GM23338 (cell line): ENCODE data around the gene TBC1D21. TPM values are rescaled to one million over a fixed set of nuclear protein-coding genes. Genes with fewer than 3 reads are reported as not detected.

Experiments used
- ATAC-seq: fragments of 200-7000 bp; cut with Tn5 transposase; 3 replicates; pipeline ENCODE4 v1.9.1; 2020
- DNase-seq: peaks from one replicate; pipeline ENCODE4 v3.0.0-alpha.2; 2015; ENCODE audit warnings: low spot score
- H2AFZ ChIP-seq: fragments of 200-600 bp; sonication (generic); 2 replicates; pipeline ENCODE4 v1.8.0; 2016; ENCODE audit warnings: antibody characterized with exemption, mild to moderate bottlenecking, moderate library complexity
- H3F3A ChIP-seq: fragments of 200-600 bp; sonication (generic); replicated peaks from 2 replicates; pipeline ENCODE4 v1.8.0; 2017; ENCODE audit warnings: antibody characterized with exemption, mixed run types, low read depth
- H3K27ac ChIP-seq: fragments of 200-600 bp; sonication (generic); 2 replicates; pipeline ENCODE4 v1.6.1; 2016; ENCODE audit warnings: low read depth
- H3K27me3 ChIP-seq: fragments of 200-600 bp; sonication (generic); 2 replicates; pipeline ENCODE4 v1.8.0; 2016; ENCODE audit warnings: mild to moderate bottlenecking, mixed run types, moderate library complexity; ENCODE audit not compliant: insufficient read depth
- H3K36me3 ChIP-seq: fragments of 200-600 bp; sonication (generic); 2 replicates; pipeline ENCODE4 v1.8.0; 2016; ENCODE audit warnings: mild to moderate bottlenecking; ENCODE audit not compliant: insufficient read depth
- H3K4me1 ChIP-seq: fragments of 200-600 bp; sonication (generic); 2 replicates; pipeline ENCODE4 v1.8.0; 2016; ENCODE audit warnings: mild to moderate bottlenecking, moderate library complexity; ENCODE audit not compliant: insufficient read depth
- H3K4me2 ChIP-seq: fragments of 200-600 bp; sonication (generic); 2 replicates; pipeline ENCODE4 v1.7.1; 2017; ENCODE audit warnings: mixed run types
- H3K4me3 ChIP-seq: fragments of 200-600 bp; sonication (generic); 2 replicates; pipeline ENCODE4 v1.6.1; 2016; ENCODE audit warnings: mixed run types
- H3K79me2 ChIP-seq: fragments of 200-600 bp; sonication (generic); replicated peaks from 2 replicates; pipeline ENCODE4 v1.8.0; 2017; ENCODE audit warnings: mild to moderate bottlenecking; ENCODE audit not compliant: insufficient read depth
- H3K9me2 ChIP-seq: fragments of 200-600 bp; sonication (generic); 2 replicates; pipeline ENCODE4 v1.8.0; 2017; ENCODE audit not compliant: insufficient read depth
- H4K20me1 ChIP-seq: fragments of 200-600 bp; sonication (generic); replicated peaks from 2 replicates; pipeline ENCODE4 v1.8.0; 2017; ENCODE audit warnings: mild to moderate bottlenecking; ENCODE audit not compliant: insufficient read depth
- H3K27ac Mint-ChIP-seq: 2 replicates; pipeline ENCODE4 v1.8.0; 2020; ENCODE audit warnings: inconsistent platforms, mild to moderate bottlenecking, moderate library complexity, mixed read lengths
- H3K27me3 Mint-ChIP-seq: 3 replicates; pipeline ENCODE4 v1.8.0; 2022; ENCODE audit warnings: low read depth, mild to moderate bottlenecking, moderate library complexity, mixed read lengths, inconsistent platforms; ENCODE audit not compliant: insufficient read depth, poor library complexity
- H3K36me3 Mint-ChIP-seq: 3 replicates; pipeline ENCODE4 v1.8.0; 2021; ENCODE audit warnings: low read depth, mild to moderate bottlenecking, inconsistent platforms, moderate library complexity, mixed read lengths
- H3K4me1 Mint-ChIP-seq: 3 replicates; pipeline ENCODE4 v1.8.0; 2020; ENCODE audit warnings: mild to moderate bottlenecking, inconsistent platforms, mixed read lengths
- H3K4me3 Mint-ChIP-seq: 3 replicates; pipeline ENCODE4 v1.8.0; 2021; ENCODE audit warnings: moderate library complexity, mild to moderate bottlenecking, inconsistent platforms, mixed read lengths
- H3K9me3 Mint-ChIP-seq: 3 replicates; pipeline ENCODE4 v1.8.0; 2020; ENCODE audit warnings: moderate library complexity, mild to moderate bottlenecking, inconsistent platforms, mixed read lengths
- CTCF ChIP-seq, 2 experiments: fragments of 200-600 bp in 1 of 2; sonication (generic) in 1 of 2; conservative IDR thresholded peaks; 2 replicates each; pipeline versions ENCODE4 v1.5.1 to v1.6.1; 2016 to 2017; ENCODE audit warnings: antibody characterized with exemption in 2 of 2, low read depth in 2 of 2, mild to moderate bottlenecking in 2 of 2, moderate library complexity in 1 of 2
- ETS1 ChIP-seq: IDR thresholded peaks from 2 replicates; pipeline ENCODE4 v1.6.1; 2016; ENCODE audit warnings: antibody characterized with exemption
- ZNF114 ChIP-seq: fragments of 250-450 bp; sonication (Bioruptor Pico); IDR thresholded peaks from 2 replicates; pipeline ENCODE4 v1.5.0; 2020; ENCODE audit warnings: mild to moderate bottlenecking, moderate library complexity
- ZNF462 ChIP-seq: fragments of 250-450 bp; sonication (Bioruptor Pico); IDR thresholded peaks from 2 replicates; pipeline ENCODE4 v1.5.0; 2020; ENCODE audit warnings: mild to moderate bottlenecking, moderate library complexity
- polyA plus RNA-seq: library from polyadenylated mRNA; unstranded; fragments of >200 nt; fragmentation: Nextera tagmentation; extraction: Ambion mirVana; gene quantifications from 2 replicates; pipeline ENCODE4 v1.2.1, GENCODE V29; 2016
- total RNA-seq: library from RNA; depleted of rRNA; stranded (reverse); fragments of >200 nt; shearing (Covaris generic); gene quantifications from 2 replicates; pipeline ENCODE4 v1.2.3, GENCODE V29; 2014

The TBC1D21 gene
- total and polyA plus RNA-seq, 2 experiments from 2014 or later: not detected

- TF ChIP-seq ZNF462 (no peak), ETS1 (no peak)
Observed at GRCh38 chr15:73892446-73893226, 19.3 kb downstream of the TBC1D21 start (continued).

GRCh38 chr15:73894133-73894814, 20.9 kb downstream of the TBC1D21 start:
- H3K27me3 Mint-ChIP-seq: peaks cover 5% of the 10 kb centered on the region
- Histone ChIP-seq H3K36me3 (no peaks in the 10 kb centered on the region), H3K9me2 (no peaks in the 10 kb centered on the region), H3K79me2 (no peaks in the 10 kb centered on the region), H3K27me3 (no peaks in the 10 kb centered on the region), H3K4me2 (no peak overlapping the region), H3F3A (no peaks in the 10 kb centered on the region), H3K4me3 (no peak overlapping the region), H4K20me1 (no peaks in the 10 kb centered on the region), H3K27ac (no peak overlapping the region), H2AFZ (no peak overlapping the region), H3K4me1 (no peaks in the 10 kb centered on the region)
- DNase-seq (no peak), ATAC-seq (no peak)
- peaks cover 24% of the 10 kb centered on the region for H3K9me3 Mint-ChIP-seq
- peaks cover 8% of the 10 kb centered on the region for H3K36me3 Mint-ChIP-seq
- H3K4me3 Mint-ChIP-seq: no peak overlapping the region
- no peak overlapping the region for H3K27ac Mint-ChIP-seq
- H3K4me1 Mint-ChIP-seq: peaks cover 12% of the 10 kb centered on the region
- TF ChIP-seq ZNF114 (CRISPR knock-in tag) (no peak), CTCF (conservative IDR thresholded peaks at IDR 0.05; ENCODE audit: low read depth in 2 of 2) (no peak)
